HL-60 (cell line): ENCODE data around the gene MASP1.

Source experiments
- CTCF ChIP-seq: IDR thresholded peaks from one replicate; pipeline ENCODE4 v1.5.1; 2011; ENCODE audit warnings: low read length, control low read depth, inconsistent platforms; ENCODE audit not compliant: insufficient read depth
- GABPA ChIP-seq: IDR thresholded peaks from 2 replicates; pipeline ENCODE4 v1.6.1; 2012; ENCODE audit warnings: low read depth
- POLR2AphosphoS5 ChIP-seq: IDR thresholded peaks from 2 replicates; pipeline ENCODE4 v1.6.1; 2012; ENCODE audit warnings: low read depth
- REST ChIP-seq: IDR thresholded peaks from 2 replicates; pipeline ENCODE4 v1.6.1; 2012; ENCODE audit warnings: low read depth; ENCODE audit not compliant: insufficient replicate concordance

GRCh38 chr3:187292631-187293515 lies 1.3 kb upstream of the MASP1 start:
- TF ChIP-seq CTCF (no peak), POLR2AphosphoS5 (no peak), GABPA (no peak), REST (no peak)
